ENCODE data around the gene NR5A2.

NR5A2 gene

GRCh38 chr1:200027264-200027823 lies at the start of gene NR5A2:
Gene NR5A2 (plus strand): TSS chr1:200027710. CDS start chr1:200027848, 138 bp downstream.
- DNase-seq (ENCODE audit: low read depth, low spot score) = no peak

GRCh38 chr1:199978408-199978940 lies 49.0 kb upstream of the NR5A2 start:
- no peak for DNase-seq (ENCODE audit: low read depth, low spot score)

- no peak for DNase-seq (ENCODE audit: low read depth, low spot score)
Observed at GRCh38 chr1:199979071-199979470, 48.4 kb upstream of the NR5A2 start.

- DNase-seq (ENCODE audit: low read depth, low spot score) = no peak
Observed at GRCh38 chr1:199981584-199981983, 45.9 kb upstream of the NR5A2 start.

- DNase-seq (ENCODE audit: low read depth, low spot score) = no peak
Observed at GRCh38 chr1:199982606-199983005, 44.9 kb upstream of the NR5A2 start.

- no peak for DNase-seq (ENCODE audit: low read depth, low spot score)
Observed at GRCh38 chr1:199983531-199983930, 44.0 kb upstream of the NR5A2 start.

GRCh38 chr1:199995096-199995685 lies 32.3 kb upstream of the NR5A2 start:
- DNase-seq (ENCODE audit: low read depth, low spot score) = no peak

- DNase-seq (ENCODE audit: low read depth, low spot score) = no peak
Observed at GRCh38 chr1:200005165-200005564, 22.3 kb upstream of the NR5A2 start.

- no peak for DNase-seq (ENCODE audit: low read depth, low spot score)
Observed at GRCh38 chr1:200006711-200007110, 20.8 kb upstream of the NR5A2 start.

- DNase-seq (ENCODE audit: low read depth, low spot score) = no peak
Observed at GRCh38 chr1:200015811-200016210, 11.7 kb upstream of the NR5A2 start.

- DNase-seq (ENCODE audit: low read depth, low spot score) = no peak
Observed at GRCh38 chr1:200021577-200022238, 5.8 kb upstream of the NR5A2 start.

- DNase-seq (ENCODE audit: low read depth, low spot score) = no peak
Observed at GRCh38 chr1:200022239-200022804, 5.2 kb upstream of the NR5A2 start.

GRCh38 chr1:200028586-200029034 lies 1.1 kb downstream of the NR5A2 start:
- DNase-seq (ENCODE audit: low read depth, low spot score) = no peak

GRCh38 chr1:200029035-200029821 lies 1.7 kb downstream of the NR5A2 start:
- no peak for DNase-seq (ENCODE audit: low read depth, low spot score)

GRCh38 chr1:200029822-200030152 lies 2.3 kb downstream of the NR5A2 start:
- no peak for DNase-seq (ENCODE audit: low read depth, low spot score)

GRCh38 chr1:200030791-200031190 lies 3.3 kb downstream of the NR5A2 start:
- no peak for DNase-seq (ENCODE audit: low read depth, low spot score)

GRCh38 chr1:200033511-200034261 lies 6.2 kb downstream of the NR5A2 start:
- no peak for DNase-seq (ENCODE audit: low read depth, low spot score)

GRCh38 chr1:200034262-200034557 lies 6.7 kb downstream of the NR5A2 start:
- no peak for DNase-seq (ENCODE audit: low read depth, low spot score)

GRCh38 chr1:200034761-200035396 lies 7.4 kb downstream of the NR5A2 start:
- DNase-seq (ENCODE audit: low read depth, low spot score) = no peak

- DNase-seq (ENCODE audit: low read depth, low spot score) = no peak
Observed at GRCh38 chr1:200035397-200035955, 8.0 kb downstream of the NR5A2 start.
